BLaER1 treated with 17β-estradiol and CSF1 and Interleukin-3, amounts not matched to agents 10 nM and 100 nM (cell line): ENCODE data around the gene CBX8.

ENCODE experiments used
- H3K27ac ChIP-seq, 11 experiments: shearing (Covaris generic); formaldehyde crosslinking; 2 replicates each; pipeline ENCODE4 v1.8.1; 2022
- H3K27me3 ChIP-seq, 11 experiments: shearing (Covaris generic); formaldehyde crosslinking; 2 replicates each; pipeline ENCODE4 v1.8.1; 2022
- H3K36me3 ChIP-seq, 11 experiments: shearing (Covaris generic); formaldehyde crosslinking; 2 replicates each; pipeline ENCODE4 v1.8.1; 2022
- H3K4me1 ChIP-seq, 10 experiments: shearing (Covaris generic); formaldehyde crosslinking; 2 replicates each; pipeline ENCODE4 v1.8.1; 2022
- H3K4me2 ChIP-seq, 11 experiments: shearing (Covaris generic); formaldehyde crosslinking; 2 replicates each; pipeline ENCODE4 v1.8.1; 2022
- H3K4me3 ChIP-seq, 10 experiments: shearing (Covaris generic); formaldehyde crosslinking; 2 replicates each; pipeline ENCODE4 v1.8.1; 2022
- H3K9ac ChIP-seq, 11 experiments: shearing (Covaris generic); formaldehyde crosslinking; 2 replicates each; pipeline ENCODE4 v1.8.1; 2022
- H3K9me3 ChIP-seq, 11 experiments: shearing (Covaris generic); formaldehyde crosslinking; replicated peaks in 1 of 11; 2 replicates each; pipeline ENCODE4 v1.8.1; 2022
- H4K20me1 ChIP-seq, 11 experiments: shearing (Covaris generic); formaldehyde crosslinking; 2 replicates each; pipeline ENCODE4 v1.8.1; 2022
- Cebpa-rat ChIP-seq, 11 experiments: shearing (Covaris generic); IDR thresholded peaks; 2 replicates each; pipeline ENCODE4 v1.8.1; 2022

Gene CBX8

DNA sequence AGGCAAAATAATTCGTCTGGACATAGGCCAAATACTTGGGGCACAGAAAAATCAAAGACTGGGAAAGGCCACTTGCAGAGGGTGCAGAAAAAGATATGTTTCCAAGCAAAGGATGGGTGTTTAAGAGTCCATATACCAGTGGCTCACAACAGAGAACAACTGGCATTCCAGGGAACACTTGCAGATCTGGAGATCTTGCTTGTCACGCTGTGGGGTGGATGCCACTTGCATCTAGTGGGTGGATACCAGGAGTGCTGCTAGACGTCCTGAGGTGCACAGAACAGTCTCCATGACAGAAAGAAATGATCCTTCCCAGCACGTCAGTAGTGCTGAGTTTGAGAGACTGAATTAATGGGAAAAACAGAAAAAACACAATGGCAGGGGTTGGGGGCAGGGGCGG lies 8.4 kb downstream of the CBX8 start:
- Histone ChIP-seq H3K27ac (no peak overlapping the region), H3K9me3 (no peaks in the 10 kb centered on the region), H4K20me1 (peaks cover 3 to 99% (median 97%) of the 10 kb centered on the region in 11 experiments; a peak in 20 of 22 replicates), H3K27me3 (peaks cover 71 to 86% (median 81%) of the 10 kb centered on the region in 11 experiments), H3K4me1 (peaks cover 14 to 28% (median 20%) of the 10 kb centered on the region in 10 experiments; a peak in 19 of 20 replicates), H3K4me3 (no peak overlapping the region), H3K9ac (no peak overlapping the region), H3K36me3 (peaks cover 16 to 41% (median 33%) of the 10 kb centered on the region in 11 experiments; a peak in 21 of 22 replicates), H3K4me2 (no peak overlapping the region)
- no peak for TF ChIP-seq Cebpa-rat (IDR thresholded peaks at IDR 0.05)

DNA sequence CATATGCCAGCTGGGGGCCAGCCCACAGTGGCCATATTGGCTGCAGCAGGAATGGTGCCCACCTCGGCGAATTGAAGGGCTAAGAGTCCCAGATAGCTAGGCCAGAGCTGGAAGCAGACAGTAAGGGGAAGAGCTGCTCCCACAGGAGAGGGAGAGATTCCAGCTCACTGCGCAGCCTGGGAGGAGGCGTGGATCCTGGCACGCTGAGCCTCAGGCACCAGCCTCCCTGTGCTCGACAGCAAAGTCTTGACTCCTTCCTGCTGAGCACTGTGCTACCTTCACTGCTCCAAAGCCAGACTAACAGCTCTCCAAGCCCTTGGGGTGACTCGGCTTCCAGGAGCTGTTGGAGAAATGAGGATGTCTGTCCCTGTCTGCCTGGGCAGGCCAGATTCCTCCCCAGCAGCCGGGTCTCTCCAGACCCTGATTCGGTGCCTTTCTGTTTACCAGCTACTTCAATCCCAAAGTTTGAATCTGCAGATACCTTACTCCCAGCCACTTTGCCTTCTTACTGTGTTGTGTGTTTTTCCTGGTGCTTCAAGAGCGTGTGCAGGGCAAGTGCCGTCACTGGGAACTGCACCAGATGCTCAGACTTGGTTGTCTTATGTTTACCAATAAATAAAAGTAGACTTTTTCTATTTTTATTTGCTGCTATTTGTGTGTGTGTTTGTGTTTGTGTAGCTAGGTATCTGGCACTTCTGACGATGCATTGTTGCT lies 9.8 kb downstream of the CBX8 start:
- Histone ChIP-seq H3K4me1 (peaks cover 18 to 32% (median 25%) of the 10 kb centered on the region in 10 experiments), H3K27me3 (peaks cover 57 to 72% (median 68%) of the 10 kb centered on the region in 11 experiments), H3K27ac (no peak overlapping the region), H4K20me1 (peaks cover 0 to 100% (median 97%) of the 10 kb centered on the region in 11 experiments; a peak in 18 of 22 replicates), H3K4me3 (no peak overlapping the region), H3K9me3 (no peaks in the 10 kb centered on the region), H3K4me2 (no peak overlapping the region), H3K9ac (no peak overlapping the region), H3K36me3 (peaks cover 16 to 50% (median 46%) of the 10 kb centered on the region in 11 experiments; a peak in 21 of 22 replicates)
- TF ChIP-seq Cebpa-rat (IDR thresholded peaks at IDR 0.05) = no peak

DNA sequence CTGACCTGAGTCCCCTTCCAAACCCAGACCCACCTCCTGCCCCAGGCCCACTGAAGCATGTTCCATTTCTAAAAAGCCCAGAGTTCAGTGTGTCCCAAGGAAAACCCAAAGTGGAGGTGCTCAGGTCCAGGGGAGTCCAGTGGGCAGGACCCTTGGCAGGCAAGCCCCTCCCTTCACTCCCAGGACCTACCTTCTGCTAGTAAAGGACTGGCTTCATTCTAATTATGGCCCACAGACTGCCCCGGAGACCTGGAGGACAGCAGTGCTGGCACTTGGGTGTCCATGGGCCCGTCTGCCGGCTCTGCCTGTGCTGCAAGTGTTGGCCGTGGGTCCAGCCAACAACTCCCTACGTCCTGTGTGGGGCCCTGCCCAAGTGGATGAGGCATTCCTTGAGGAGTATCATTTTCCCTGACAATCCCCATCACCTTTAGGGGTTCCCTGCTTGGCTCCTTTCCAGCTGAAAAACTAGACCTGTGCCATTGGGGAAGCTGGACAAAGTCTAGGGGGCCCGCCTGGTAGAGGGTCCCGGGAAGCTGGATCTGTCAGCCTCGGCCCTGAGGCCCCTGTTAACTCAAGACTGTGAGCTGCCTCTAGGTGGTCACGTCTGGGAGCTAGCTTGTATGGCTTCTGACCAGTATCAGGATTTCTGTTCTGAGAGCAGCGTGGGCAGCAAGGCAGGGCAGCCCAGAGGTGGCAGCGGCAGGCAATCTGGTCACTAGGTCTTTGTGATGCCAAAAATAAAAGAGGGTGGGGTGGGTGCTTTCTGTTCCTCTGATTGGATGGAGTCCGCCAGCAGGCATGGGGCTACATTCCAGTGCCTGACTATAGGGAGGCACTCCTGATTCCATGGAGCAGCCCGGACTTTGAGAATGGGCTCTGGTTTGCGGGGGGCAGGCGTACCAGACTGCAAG lies 10.7 kb downstream of the CBX8 start:
- no peak overlapping the region; a peak in 1 of 22 replicates for H3K9ac ChIP-seq
- no peak overlapping the region for H3K27ac ChIP-seq
- H3K4me1 ChIP-seq = peaks cover 21 to 38% (median 29%) of the 10 kb centered on the region in 10 experiments
- no peak overlapping the region for H3K4me2 ChIP-seq
- no peaks in the 10 kb centered on the region for H3K9me3 ChIP-seq
- peaks cover 48 to 63% (median 58%) of the 10 kb centered on the region in 11 experiments for H3K27me3 ChIP-seq
- H4K20me1 ChIP-seq = peaks cover 0 to 100% (median 98%) of the 10 kb centered on the region in 11 experiments; a peak in 18 of 22 replicates
- no peak for TF ChIP-seq Cebpa-rat (IDR thresholded peaks at IDR 0.05)
- H3K36me3 ChIP-seq = peaks cover 16 to 59% (median 51%) of the 10 kb centered on the region in 11 experiments; a peak in 21 of 22 replicates
- H3K4me3 ChIP-seq = no peak overlapping the region

DNA sequence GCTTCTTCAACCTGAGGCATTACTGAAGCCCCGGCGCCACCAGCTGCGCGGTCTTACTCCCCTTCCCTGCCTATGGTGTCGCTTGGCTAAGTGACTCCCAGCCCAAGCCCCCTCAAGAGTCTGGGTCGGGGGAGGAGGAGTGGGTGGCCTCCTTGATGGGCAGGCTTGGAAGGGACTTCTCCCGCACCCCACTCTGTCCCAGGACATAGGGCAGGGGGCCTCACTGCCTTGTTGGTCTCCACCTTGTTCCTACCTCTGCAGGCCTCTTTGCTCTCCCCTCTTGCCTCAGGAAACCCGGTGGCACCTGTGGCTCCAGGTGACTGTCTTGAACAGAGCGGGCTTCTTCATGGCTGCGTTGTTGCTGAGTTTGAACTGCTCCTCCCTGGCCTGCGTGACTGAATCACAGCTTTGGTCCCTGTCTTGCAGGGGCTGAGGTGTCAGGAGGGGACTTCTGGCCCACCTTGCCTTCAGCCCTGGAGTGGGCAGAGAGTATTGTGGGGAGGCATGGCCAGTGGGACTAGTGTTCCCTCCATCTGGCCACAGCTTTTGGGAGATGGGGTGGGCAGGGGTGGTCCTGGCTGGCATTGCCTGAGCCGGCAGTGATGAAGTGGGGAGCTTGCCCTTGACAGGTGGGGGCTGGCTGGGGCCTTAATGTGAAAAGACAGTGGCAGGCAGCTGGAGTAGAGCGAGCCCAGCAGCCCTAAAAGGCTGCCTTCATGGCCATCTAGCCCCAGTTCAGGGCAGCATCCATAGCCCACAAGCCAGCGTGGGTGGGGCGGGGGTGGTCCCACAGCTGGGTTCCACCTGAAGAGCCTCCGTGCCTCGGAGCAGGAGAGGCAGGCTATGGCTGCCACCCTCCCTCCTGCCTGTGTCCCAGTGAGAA lies 11.6 kb downstream of the CBX8 start:
- Histone ChIP-seq H3K4me2 (no peak overlapping the region), H3K27me3 (peaks cover 39 to 54% (median 49%) of the 10 kb centered on the region in 11 experiments), H3K9me3 (no peaks in the 10 kb centered on the region), H3K9ac (no peak overlapping the region; a peak in 1 of 22 replicates), H3K36me3 (peaks cover 16 to 65% (median 52%) of the 10 kb centered on the region in 11 experiments; a peak in 21 of 22 replicates), H3K4me3 (no peak overlapping the region), H3K27ac (no peak overlapping the region), H4K20me1 (peaks cover 0 to 100% (median 98%) of the 10 kb centered on the region in 11 experiments; a peak in 18 of 22 replicates), H3K4me1 (peaks cover 23 to 41% (median 33%) of the 10 kb centered on the region in 10 experiments)
- TF ChIP-seq Cebpa-rat (IDR thresholded peaks at IDR 0.05) = no peak

DNA sequence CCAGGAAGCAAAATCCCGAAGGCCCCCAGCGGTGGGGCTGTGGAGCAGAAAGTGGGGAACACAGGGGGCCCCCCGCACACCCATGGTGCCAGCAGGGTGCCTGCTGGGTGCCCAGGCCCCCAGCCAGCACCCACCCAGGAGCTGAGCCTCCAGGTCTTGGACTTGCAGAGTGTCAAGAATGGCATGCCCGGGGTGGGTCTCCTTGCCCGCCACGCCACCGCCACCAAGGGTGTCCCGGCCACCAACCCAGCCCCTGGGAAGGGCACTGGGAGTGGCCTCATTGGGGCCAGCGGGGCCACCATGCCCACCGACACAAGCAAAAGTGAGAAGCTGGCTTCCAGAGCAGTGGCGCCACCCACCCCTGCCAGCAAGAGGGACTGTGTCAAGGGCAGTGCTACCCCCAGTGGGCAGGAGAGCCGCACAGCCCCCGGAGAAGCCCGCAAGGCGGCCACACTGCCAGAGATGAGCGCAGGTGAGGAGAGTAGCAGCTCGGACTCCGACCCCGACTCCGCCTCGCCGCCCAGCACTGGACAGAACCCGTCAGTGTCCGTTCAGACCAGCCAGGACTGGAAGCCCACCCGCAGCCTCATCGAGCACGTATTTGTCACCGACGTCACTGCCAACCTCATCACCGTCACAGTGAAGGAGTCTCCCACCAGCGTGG lies 12.4 kb downstream of the CBX8 start:
- no peak overlapping the region for H3K4me2 ChIP-seq
- H4K20me1 ChIP-seq = peaks cover 0 to 100% (median 98%) of the 10 kb centered on the region in 11 experiments; a peak in 18 of 22 replicates
- TF ChIP-seq Cebpa-rat (IDR thresholded peaks at IDR 0.05) = no peak
- no peak overlapping the region for H3K27ac ChIP-seq
- peaks cover 31 to 46% (median 42%) of the 10 kb centered on the region in 11 experiments for H3K27me3 ChIP-seq
- peaks cover 20 to 41% (median 33%) of the 10 kb centered on the region in 10 experiments for H3K4me1 ChIP-seq
- peaks cover 16 to 73% (median 59%) of the 10 kb centered on the region in 11 experiments; a peak in 21 of 22 replicates for H3K36me3 ChIP-seq
- H3K4me3 ChIP-seq = no peak overlapping the region
- H3K9me3 ChIP-seq = no peaks in the 10 kb centered on the region
- no peak overlapping the region for H3K9ac ChIP-seq

DNA sequence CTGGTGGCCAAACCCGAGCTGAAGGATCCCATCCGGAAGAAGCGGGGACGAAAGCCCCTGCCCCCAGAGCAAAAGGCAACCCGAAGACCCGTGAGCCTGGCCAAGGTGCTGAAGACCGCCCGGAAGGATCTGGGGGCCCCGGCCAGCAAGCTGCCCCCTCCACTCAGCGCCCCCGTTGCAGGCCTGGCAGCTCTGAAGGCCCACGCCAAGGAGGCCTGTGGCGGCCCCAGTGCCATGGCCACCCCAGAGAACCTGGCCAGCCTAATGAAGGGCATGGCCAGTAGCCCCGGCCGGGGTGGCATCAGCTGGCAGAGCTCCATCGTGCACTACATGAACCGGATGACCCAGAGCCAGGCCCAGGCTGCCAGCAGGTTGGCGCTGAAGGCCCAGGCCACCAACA lies 13.0 kb downstream of the CBX8 start:
- Histone ChIP-seq H3K27ac (no peak overlapping the region), H3K4me3 (no peak overlapping the region), H3K9ac (no peak overlapping the region), H3K36me3 (peaks cover 16 to 75% (median 60%) of the 10 kb centered on the region in 11 experiments; a peak in 21 of 22 replicates), H4K20me1 (peaks cover 0 to 100% (median 98%) of the 10 kb centered on the region in 11 experiments; a peak in 18 of 22 replicates), H3K4me2 (no peak overlapping the region), H3K27me3 (peaks cover 25 to 40% (median 36%) of the 10 kb centered on the region in 11 experiments), H3K9me3 (no peaks in the 10 kb centered on the region), H3K4me1 (peaks cover 23 to 42% (median 36%) of the 10 kb centered on the region in 10 experiments)
- TF ChIP-seq Cebpa-rat (IDR thresholded peaks at IDR 0.05) = no peak

DNA sequence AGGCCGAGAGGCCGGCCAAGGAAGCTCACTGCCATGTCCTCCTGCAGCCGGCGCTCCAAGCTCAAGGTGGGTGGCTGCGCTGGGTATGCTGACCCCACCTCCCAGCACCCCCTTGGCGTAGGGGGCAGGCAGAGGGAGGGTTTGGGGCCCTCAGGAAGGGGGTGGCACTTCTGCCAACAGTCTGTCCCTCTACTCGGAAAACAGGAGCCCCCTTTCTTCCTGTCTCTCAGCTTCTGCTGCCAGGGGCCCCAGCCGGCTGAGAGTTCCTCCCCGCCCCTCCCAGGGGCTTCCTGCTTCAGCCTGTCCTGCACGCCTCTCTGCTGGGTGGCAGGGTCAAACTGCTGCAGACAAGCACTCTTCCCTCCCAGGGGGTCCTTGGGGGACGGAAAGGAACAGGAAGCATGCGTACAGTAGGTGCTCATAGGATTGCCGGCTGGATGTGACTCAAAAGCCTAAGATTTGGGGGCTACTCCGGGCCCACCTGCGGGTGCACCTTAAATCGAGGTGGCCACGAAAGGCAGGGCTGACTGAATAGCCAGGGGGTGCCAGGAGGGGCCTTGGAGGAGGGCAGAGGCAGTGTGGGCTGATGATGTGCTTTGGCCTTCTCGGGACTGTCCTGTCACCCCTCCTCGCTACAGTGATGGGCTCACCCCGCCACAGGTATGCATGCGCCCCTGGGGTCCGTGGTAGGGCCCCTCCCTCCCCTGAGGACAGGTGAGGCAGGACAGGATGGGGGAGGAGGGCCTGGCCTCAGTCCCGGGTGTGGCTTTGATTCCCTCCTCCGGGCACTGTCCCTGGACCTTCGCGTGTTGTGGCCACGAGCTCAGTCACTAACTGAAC lies 14.9 kb downstream of the CBX8 start:
- H3K4me2 ChIP-seq = peak overlapping the region; percentile 76 to 99 (median 97)
- H3K9ac ChIP-seq = peak overlapping the region in 7 of 11 experiments; percentile 1 to 86 (median 34); a peak in 6 of 22 replicates
- no peak for TF ChIP-seq Cebpa-rat (IDR thresholded peaks at IDR 0.05)
- peaks cover 31 to 46% (median 44%) of the 10 kb centered on the region in 10 experiments for H3K4me1 ChIP-seq
- peaks cover 16 to 75% (median 60%) of the 10 kb centered on the region in 11 experiments; a peak in 21 of 22 replicates for H3K36me3 ChIP-seq
- H3K27ac ChIP-seq = no peak overlapping the region
- peaks cover 6 to 24% (median 18%) of the 10 kb centered on the region in 11 experiments for H3K27me3 ChIP-seq
- peak overlapping the region in 6 of 10 experiments; percentile 7 to 37 (median 22); a peak in 7 of 20 replicates for H3K4me3 ChIP-seq
- no peaks in the 10 kb centered on the region for H3K9me3 ChIP-seq
- peaks cover 0 to 86% (median 80%) of the 10 kb centered on the region in 11 experiments; a peak in 18 of 22 replicates for H4K20me1 ChIP-seq
